Esophagus muscularis mucosa (tissue), 4 donors: Measurements from ENCODE around the gene PFDN6.

ENCODE experiments used
- CTCF ChIP-seq, 3 experiments: fragments of 200-600 bp in 2 of 3; fragments of 450-650 bp in 1 of 3; sonication (generic) in 2 of 3; IDR thresholded peaks; one replicate each; pipeline ENCODE4 v1.5.1; 2017 to 2019; ENCODE audit warnings: antibody characterized with exemption in 3 of 3, mild to moderate bottlenecking in 2 of 3, moderate library complexity in 1 of 3
- EP300 ChIP-seq: sonication (generic); formaldehyde crosslinking; IDR thresholded peaks from one replicate; pipeline ENCODE4 v1.6.1; 2017; ENCODE audit warnings: antibody characterized with exemption
- POLR2A ChIP-seq: fragments of 450-650 bp; IDR thresholded peaks from one replicate; pipeline ENCODE4 v1.6.1; 2017; ENCODE audit warnings: antibody characterized with exemption, moderate library complexity, mild to moderate bottlenecking, low read depth

DNA sequence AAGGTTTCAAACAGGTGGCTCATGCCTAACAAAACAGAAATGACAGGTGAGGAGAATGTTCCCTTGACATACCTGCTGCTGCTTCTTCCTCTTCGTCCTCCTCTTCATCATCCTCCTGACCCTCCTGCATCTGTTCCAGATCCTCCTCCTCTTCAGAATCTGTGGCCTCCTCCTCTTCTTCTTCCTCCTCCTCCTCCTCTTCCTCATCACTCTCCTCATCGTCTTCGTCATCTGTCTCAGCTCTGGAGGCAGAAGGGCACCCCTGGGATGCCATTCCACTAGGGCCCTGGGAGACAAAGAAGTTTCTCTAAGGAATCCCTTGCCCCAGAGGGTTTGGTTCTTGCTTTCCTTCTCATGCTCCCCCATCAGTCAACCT lies 30.5 kb downstream of the PFDN6 start:
- TF ChIP-seq CTCF (IDR thresholded peaks at IDR 0.05) (no peak), EP300 (no peak), POLR2A (no peak)
